ENCODE measurements around the gene MYH13.

DNA sequence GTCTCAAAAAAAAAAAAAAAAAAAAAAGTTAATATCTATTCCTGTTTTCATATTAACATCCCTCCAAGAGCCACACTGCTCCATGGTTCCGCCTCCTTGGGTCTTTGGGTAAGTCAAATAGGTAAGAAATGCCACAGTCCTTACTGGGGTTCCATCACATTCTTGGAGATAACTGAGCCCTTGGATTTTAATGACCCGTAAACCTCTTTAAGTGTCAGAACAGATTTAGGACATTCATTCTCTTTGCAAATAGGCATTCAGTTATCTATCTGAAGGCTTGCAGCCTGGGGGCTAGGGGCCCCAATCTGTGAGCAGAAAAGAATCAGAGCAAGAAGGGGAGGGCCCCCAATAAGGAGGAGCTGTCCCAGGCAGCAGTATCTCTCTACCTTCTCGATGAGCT, 28.0 kb downstream of the MYH13 start:
- TF ChIP-seq, protein P1, sequence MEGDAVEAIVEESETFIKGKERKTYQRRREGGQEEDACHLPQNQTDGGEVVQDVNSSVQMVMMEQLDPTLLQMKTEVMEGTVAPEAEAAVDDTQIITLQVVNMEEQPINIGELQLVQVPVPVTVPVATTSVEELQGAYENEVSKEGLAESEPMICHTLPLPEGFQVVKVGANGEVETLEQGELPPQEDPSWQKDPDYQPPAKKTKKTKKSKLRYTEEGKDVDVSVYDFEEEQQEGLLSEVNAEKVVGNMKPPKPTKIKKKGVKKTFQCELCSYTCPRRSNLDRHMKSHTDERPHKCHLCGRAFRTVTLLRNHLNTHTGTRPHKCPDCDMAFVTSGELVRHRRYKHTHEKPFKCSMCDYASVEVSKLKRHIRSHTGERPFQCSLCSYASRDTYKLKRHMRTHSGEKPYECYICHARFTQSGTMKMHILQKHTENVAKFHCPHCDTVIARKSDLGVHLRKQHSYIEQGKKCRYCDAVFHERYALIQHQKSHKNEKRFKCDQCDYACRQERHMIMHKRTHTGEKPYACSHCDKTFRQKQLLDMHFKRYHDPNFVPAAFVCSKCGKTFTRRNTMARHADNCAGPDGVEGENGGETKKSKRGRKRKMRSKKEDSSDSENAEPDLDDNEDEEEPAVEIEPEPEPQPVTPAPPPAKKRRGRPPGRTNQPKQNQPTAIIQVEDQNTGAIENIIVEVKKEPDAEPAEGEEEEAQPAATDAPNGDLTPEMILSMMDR (IDR thresholded peaks at IDR 0.05) = no peak
- TF ChIP-seq POLR2A (IDR thresholded peaks at IDR 0.05) = no peak

Measured in body of pancreas (tissue), 4 donors.